MG63 (cell line): ENCODE results near the gene PHACTR2. TPM values are rescaled to one million over a fixed set of nuclear protein-coding genes. Genes with fewer than 3 reads are reported as not detected.
"Not testable (repeated sequence)": the region's sequence is repeated elsewhere in the genome, so short reads cannot be mapped to it uniquely, and the experiment has no call there.

Source experiments
- DNase-seq: peaks from one replicate; pipeline ENCODE4 v3.0.0-alpha.2; 2020
- H3K27me3 ChIP-seq: fragments of 250-450 bp; sonication (Bioruptor Pico); 2 replicates; pipeline ENCODE4 v1.5.1; 2020; ENCODE audit warnings: mild to moderate bottlenecking, moderate library complexity
- H3K36me3 ChIP-seq: fragments of 250-450 bp; sonication (Bioruptor Pico); 2 replicates; pipeline ENCODE4 v1.5.1; 2020; ENCODE audit warnings: mild to moderate bottlenecking, moderate library complexity
- H3K4me3 ChIP-seq: fragments of 250-450 bp; sonication (Bioruptor Pico); 2 replicates; pipeline ENCODE4 v1.5.1; 2020; ENCODE audit warnings: mild to moderate bottlenecking, moderate library complexity
- H3K9me3 ChIP-seq: fragments of 250-450 bp; sonication (Bioruptor Pico); 2 replicates; pipeline ENCODE4 v1.5.1; 2020; ENCODE audit warnings: mild to moderate bottlenecking, moderate library complexity
- total RNA-seq: library from RNA; depleted of rRNA; stranded (reverse); fragments of >200 nt; shearing (Covaris generic); gene quantifications from 2 replicates; pipeline ENCODE4 v1.2.3, GENCODE V29; 2014; ENCODE audit warnings: low replicate concordance; rRNA removed

The PHACTR2 gene
- total RNA-seq, 1 experiment from 2014 or later = 23.8 TPM

- Histone ChIP-seq H3K9me3 (no peaks in the 10 kb centered on the region; the same call in none of the 2 replicates), H3K4me3 (no peak overlapping the region), H3K27me3 (no peaks in the 10 kb centered on the region), H3K36me3 (no peaks in the 10 kb centered on the region)
- no peak for DNase-seq
These were observed 194.4 kb downstream of the PHACTR2 start for GRCh38 chr6:143872201-143872600.

GRCh38 chr6:143873600-143873999 is 195.8 kb downstream of the PHACTR2 start:
- not testable (repeated sequence) for DNase-seq, H3K4me3 ChIP-seq, H3K36me3 ChIP-seq, H3K27me3 ChIP-seq, H3K9me3 ChIP-seq

- not testable (repeated sequence) for H3K9me3 ChIP-seq, H3K4me3 ChIP-seq, H3K36me3 ChIP-seq, DNase-seq, H3K27me3 ChIP-seq
These were observed 196.7 kb downstream of the PHACTR2 start for GRCh38 chr6:143874503-143874902.

- Histone ChIP-seq H3K4me3 (no peak overlapping the region), H3K36me3 (no peaks in the 10 kb centered on the region), H3K27me3 (no peaks in the 10 kb centered on the region), H3K9me3 (no peaks in the 10 kb centered on the region; the same call in 1 of the 2 replicates)
- DNase-seq = no peak
These were observed 200.0 kb downstream of the PHACTR2 start for GRCh38 chr6:143877584-143878271.

- H3K27me3 ChIP-seq = no peaks in the 10 kb centered on the region
- no peaks in the 10 kb centered on the region for H3K36me3 ChIP-seq
- H3K4me3 ChIP-seq = no peak overlapping the region
- no peaks in the 10 kb centered on the region; the same call in 1 of the 2 replicates for H3K9me3 ChIP-seq
- DNase-seq = no peak
These were observed 200.6 kb downstream of the PHACTR2 start for GRCh38 chr6:143878272-143878760.

- Histone ChIP-seq H3K4me3 (no peak overlapping the region), H3K9me3 (no peaks in the 10 kb centered on the region; the same call in 1 of the 2 replicates), H3K36me3 (no peaks in the 10 kb centered on the region), H3K27me3 (no peaks in the 10 kb centered on the region)
- DNase-seq = no peak
These were observed 202.6 kb downstream of the PHACTR2 start for GRCh38 chr6:143880412-143880811.

Other genes starting within 250 kb of the PHACTR2 start
- gene ADAT2, start 227.3 kb upstream of the PHACTR2 start, total RNA-seq = 2.6 and 3.0 TPM in 2 replicates
- 13.6 and 24.8 TPM in 2 replicates for gene PEX3, start 227.2 kb upstream of the PHACTR2 start, total RNA-seq
- 45.9 and 69.0 TPM in 2 replicates for gene FUCA2, start 166.2 kb upstream of the PHACTR2 start, total RNA-seq
- gene LTV1, start 165.4 kb downstream of the PHACTR2 start, total RNA-seq = 41.6 and 59.7 TPM in 2 replicates
- gene ZC2HC1B, start 186.5 kb downstream of the PHACTR2 start, total RNA-seq = not detected in 2 replicates